Caco-2 (cell line): Measurements from ENCODE around the gene FRMPD1. TPM values are rescaled to one million over a fixed set of nuclear protein-coding genes. Genes with fewer than 3 reads are reported as not detected.

Experiments
- BruUV-seq: library from RNA; stranded (reverse); fragments of 400-500 nt; replicated peaks from 2 replicates; lab custom pipeline; 2021; lab: Mats Ljungman, UMichigan
- CTCF ChIA-PET: fragments of 300-600 bp; sonication (Branson Sonifier 250); formaldehyde crosslinking; loops from one replicate; lab custom pipeline; 2022; ENCODE audit warnings: antibody characterized with exemption; lab: Charles Lee
- POLR2A ChIA-PET: fragments of 300-600 bp; sonication (Branson Sonifier 250); formaldehyde crosslinking; loops from one replicate; lab custom pipeline; 2022; ENCODE audit warnings: antibody characterized with exemption; lab: Charles Lee
- DNase-seq, 2 experiments: peaks; one replicate each; pipeline versions ENCODE4 v3.0.0 to v3.0.0-alpha.2; 2020 to 2022
- H3K27me3 ChIP-seq: replicated peaks from 2 replicates; pipeline ENCODE4 v1.6.0; 2011; ENCODE audit warnings: low read length; ENCODE audit not compliant: control insufficient read depth, insufficient read depth
- H3K36me3 ChIP-seq: 2 replicates; pipeline ENCODE4 v1.5.1; 2011; ENCODE audit warnings: low read length; ENCODE audit not compliant: control insufficient read depth, insufficient read depth
- H3K4me1 ChIP-seq: fragments of 250-450 bp; sonication (Bioruptor Pico); 2 replicates; pipeline ENCODE4 v1.5.1; 2020; ENCODE audit warnings: mild to moderate bottlenecking
- H3K4me3 ChIP-seq: 2 replicates; pipeline ENCODE4 v1.5.1; 2011; ENCODE audit warnings: low read depth, mild to moderate bottlenecking, control low read depth, low read length
- H3K9me3 ChIP-seq: fragments of 250-450 bp; sonication (Bioruptor Pico); 2 replicates; pipeline ENCODE4 v1.5.1; 2020; ENCODE audit warnings: mild to moderate bottlenecking, moderate library complexity
- H3K27ac Mint-ChIP-seq: one replicate; pipeline ENCODE4 v1.8.0; 2022; ENCODE audit warnings: mixed read lengths; ENCODE audit not compliant: unreplicated experiment
- H3K27me3 Mint-ChIP-seq: one replicate; pipeline ENCODE4 v1.8.0; 2022; ENCODE audit warnings: mixed read lengths; ENCODE audit not compliant: insufficient read depth, unreplicated experiment
- H3K36me3 Mint-ChIP-seq: one replicate; pipeline ENCODE4 v1.8.0; 2022; ENCODE audit warnings: mild to moderate bottlenecking, mixed read lengths; ENCODE audit not compliant: insufficient read depth, unreplicated experiment
- H3K4me1 Mint-ChIP-seq: one replicate; pipeline ENCODE4 v1.8.0; 2022; ENCODE audit warnings: low read depth, mixed read lengths; ENCODE audit not compliant: unreplicated experiment
- H3K4me3 Mint-ChIP-seq: one replicate; pipeline ENCODE4 v1.8.0; 2022; ENCODE audit warnings: mild to moderate bottlenecking, moderate library complexity, mixed read lengths; ENCODE audit not compliant: unreplicated experiment
- H3K9me3 Mint-ChIP-seq: one replicate; pipeline ENCODE4 v1.8.0; 2022; ENCODE audit warnings: mixed read lengths; ENCODE audit not compliant: unreplicated experiment
- intact Hi-C: fragments of 100-400 bp; cut with micrococcal nuclease; formaldehyde crosslinking; loops from one replicate; pipeline ENCODE4 v1.10.0; 2022; ENCODE audit not compliant: unreplicated experiment
- total RNA-seq: library from RNA; stranded (reverse); gene quantifications from 2 replicates; pipeline ENCODE4 v1.2.3, GENCODE V29; 2022
- TF ChIP-seq, protein P1 (sequence below), 2 experiments: fragments of 200-600 bp in 1 of 2; IDR thresholded peaks; 1 replicate in 1 of 2; 2 replicates in 1 of 2; pipeline versions ENCODE4 v1.5.1 to v1.8.0; 2011 to 2022; ENCODE audit warnings: antibody characterized with exemption in 1 of 2, control low read depth in 1 of 2, inconsistent platforms in 1 of 2, low read depth in 1 of 2, low read length in 1 of 2, mild to moderate bottlenecking in 1 of 2, moderate library complexity in 1 of 2; ENCODE audit not compliant: insufficient read depth in 1 of 2, severe bottlenecking in 1 of 2, unreplicated experiment in 1 of 2

Gene FRMPD1
- total RNA-seq, 1 experiment from 2014 or later = not detected

DNA sequence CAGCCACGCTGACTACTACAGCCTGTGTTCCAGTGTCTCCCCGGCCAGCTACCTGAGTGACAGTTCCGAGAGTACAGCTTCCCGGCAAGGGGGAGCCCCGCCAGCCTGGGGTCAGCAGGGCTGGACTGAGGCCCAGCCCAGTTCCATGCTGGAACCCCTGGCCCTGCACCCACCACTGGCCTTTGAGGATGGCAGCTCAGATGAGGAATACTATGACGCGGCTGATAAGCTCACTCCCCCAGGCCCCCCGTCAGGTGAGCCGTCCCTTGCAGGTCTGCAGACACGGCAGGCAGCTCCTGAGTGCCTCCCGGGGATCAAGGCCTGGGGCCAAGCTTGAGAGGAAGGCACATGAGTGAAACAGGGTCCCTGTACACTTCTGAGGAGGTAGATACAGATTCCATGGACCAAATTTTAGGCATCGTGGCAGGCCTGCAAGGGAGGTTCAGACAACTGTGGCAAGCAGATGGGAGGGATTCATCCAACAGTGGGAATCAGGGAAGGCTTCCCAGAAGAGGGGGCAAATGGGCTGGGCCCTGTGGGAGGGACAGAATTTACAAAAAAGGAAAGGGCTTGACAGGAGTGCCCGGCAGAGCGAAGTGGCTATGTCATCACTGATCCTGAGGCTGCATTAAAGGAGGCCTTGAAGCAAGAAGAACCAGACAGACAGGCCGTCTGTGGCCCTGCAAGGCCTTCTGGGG, 90.0 kb downstream of the FRMPD1 start:
- Mint-ChIP-seq H3K27ac (no peak overlapping the region), H3K36me3 (peaks cover 6% of the 10 kb centered on the region), H3K27me3 (no peaks in the 10 kb centered on the region), H3K4me1 (no peaks in the 10 kb centered on the region), H3K9me3 (no peaks in the 10 kb centered on the region), H3K4me3 (no peak overlapping the region)
- ChIA-PET CTCF (no interaction called here), POLR2A (no interaction called here)
- Histone ChIP-seq H3K4me3 (no peak overlapping the region), H3K36me3 (no peaks in the 10 kb centered on the region), H3K4me1 (no peaks in the 10 kb centered on the region), H3K9me3 (no peaks in the 10 kb centered on the region), H3K27me3 (no peaks in the 10 kb centered on the region)
- BruUV-seq = no TSS peak
- DNase-seq = no peak
- intact Hi-C loops = loop anchor here (10.0 kb wide), 1 partner anchor 164 kb away; the partner anchor contains the start of gene SLC25A51
- TF ChIP-seq, protein P1, sequence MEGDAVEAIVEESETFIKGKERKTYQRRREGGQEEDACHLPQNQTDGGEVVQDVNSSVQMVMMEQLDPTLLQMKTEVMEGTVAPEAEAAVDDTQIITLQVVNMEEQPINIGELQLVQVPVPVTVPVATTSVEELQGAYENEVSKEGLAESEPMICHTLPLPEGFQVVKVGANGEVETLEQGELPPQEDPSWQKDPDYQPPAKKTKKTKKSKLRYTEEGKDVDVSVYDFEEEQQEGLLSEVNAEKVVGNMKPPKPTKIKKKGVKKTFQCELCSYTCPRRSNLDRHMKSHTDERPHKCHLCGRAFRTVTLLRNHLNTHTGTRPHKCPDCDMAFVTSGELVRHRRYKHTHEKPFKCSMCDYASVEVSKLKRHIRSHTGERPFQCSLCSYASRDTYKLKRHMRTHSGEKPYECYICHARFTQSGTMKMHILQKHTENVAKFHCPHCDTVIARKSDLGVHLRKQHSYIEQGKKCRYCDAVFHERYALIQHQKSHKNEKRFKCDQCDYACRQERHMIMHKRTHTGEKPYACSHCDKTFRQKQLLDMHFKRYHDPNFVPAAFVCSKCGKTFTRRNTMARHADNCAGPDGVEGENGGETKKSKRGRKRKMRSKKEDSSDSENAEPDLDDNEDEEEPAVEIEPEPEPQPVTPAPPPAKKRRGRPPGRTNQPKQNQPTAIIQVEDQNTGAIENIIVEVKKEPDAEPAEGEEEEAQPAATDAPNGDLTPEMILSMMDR (IDR thresholded peaks at IDR 0.05; ENCODE audit: insufficient read depth in 1 of 2, low read depth in 1 of 2, low read length in 1 of 2, severe bottlenecking in 1 of 2, unreplicated experiment in 1 of 2) = no peak

DNA sequence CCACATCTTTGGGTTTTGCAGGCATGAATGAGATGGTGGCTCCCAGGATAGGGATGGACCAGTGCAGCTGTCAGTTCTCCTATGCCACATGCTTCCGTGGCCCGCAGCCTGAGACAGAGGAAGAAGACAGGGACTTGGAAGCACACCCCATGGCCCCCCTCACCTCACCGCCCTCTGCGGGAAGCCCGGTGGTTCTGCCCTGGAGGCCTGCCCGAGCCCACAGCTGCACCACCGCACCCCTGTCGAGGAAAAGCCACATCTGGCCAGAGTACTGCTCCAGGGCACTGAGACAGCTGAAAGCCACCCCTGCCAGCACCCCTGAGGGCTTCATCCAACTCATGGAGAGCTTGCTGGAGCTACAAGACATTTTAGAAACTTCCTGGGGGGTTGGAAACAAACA, 95.2 kb downstream of the FRMPD1 start:
- ChIA-PET CTCF (no interaction called here), POLR2A (no interaction called here)
- Histone ChIP-seq H3K36me3 (no peaks in the 10 kb centered on the region), H3K9me3 (no peaks in the 10 kb centered on the region), H3K27me3 (no peaks in the 10 kb centered on the region), H3K4me1 (no peaks in the 10 kb centered on the region), H3K4me3 (no peak overlapping the region)
- Mint-ChIP-seq H3K4me3 (no peak overlapping the region), H3K27me3 (no peaks in the 10 kb centered on the region), H3K36me3 (peaks cover 7% of the 10 kb centered on the region), H3K27ac (no peak overlapping the region), H3K9me3 (no peaks in the 10 kb centered on the region), H3K4me1 (no peaks in the 10 kb centered on the region)
- no peak for DNase-seq
- BruUV-seq = no TSS peak
- intact Hi-C loops = loop anchor here (2.0 to 10.0 kb wide), 4 partner anchors 159 to 611 kb away; partner anchors contain the start of gene SLC25A51
- TF ChIP-seq, protein P1 (IDR thresholded peaks at IDR 0.05; ENCODE audit: insufficient read depth in 1 of 2, low read depth in 1 of 2, low read length in 1 of 2, severe bottlenecking in 1 of 2, unreplicated experiment in 1 of 2) = no peak

DNA sequence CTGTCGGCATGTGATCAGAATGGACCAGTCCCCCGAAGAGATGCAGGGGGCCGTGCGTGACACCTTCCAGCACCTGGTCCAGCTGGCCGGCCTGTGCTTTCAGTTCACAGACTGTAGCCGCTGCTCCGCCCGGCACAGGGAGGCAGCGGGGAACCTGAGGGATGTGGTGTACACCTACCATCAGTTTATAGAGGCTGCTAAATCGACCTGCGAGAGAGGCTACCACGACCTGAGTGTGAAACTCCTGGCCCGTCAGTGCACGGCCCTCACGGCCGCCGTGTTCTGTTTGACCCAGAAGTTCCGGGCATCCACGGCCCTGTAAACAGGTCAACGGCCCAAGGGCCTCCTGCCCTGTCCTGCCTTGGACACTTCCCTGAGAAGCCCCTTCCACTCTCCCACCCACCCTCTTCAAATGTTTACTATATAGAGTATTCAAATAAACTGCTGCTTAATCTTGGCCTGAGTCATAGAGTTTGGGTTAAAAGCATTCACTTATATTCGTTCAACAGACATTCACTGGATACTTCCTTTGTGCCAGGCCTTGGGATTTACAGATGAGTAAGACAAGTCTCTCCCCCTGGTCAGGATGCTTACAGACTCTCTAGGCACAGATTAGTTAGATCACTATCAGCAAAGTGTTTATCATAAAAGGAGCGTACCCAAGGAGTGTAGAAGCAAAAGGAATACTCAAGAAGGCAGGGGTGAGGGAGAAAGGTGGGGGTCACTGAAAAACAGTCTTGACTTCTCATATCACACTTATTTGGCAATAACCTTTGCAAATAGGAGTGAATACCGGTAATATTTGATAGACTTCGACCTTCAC, 95.9 kb downstream of the FRMPD1 start:
- intact Hi-C loops = loop anchor here (1.0 to 10.0 kb wide), 5 partner anchors 158 to 611 kb away; partner anchors contain the start of genes POLR1E and SLC25A51
- Histone ChIP-seq H3K9me3 (no peaks in the 10 kb centered on the region), H3K36me3 (no peaks in the 10 kb centered on the region), H3K4me3 (no peak overlapping the region), H3K4me1 (no peaks in the 10 kb centered on the region), H3K27me3 (no peaks in the 10 kb centered on the region)
- Mint-ChIP-seq H3K36me3 (peaks cover 10% of the 10 kb centered on the region), H3K9me3 (no peaks in the 10 kb centered on the region), H3K4me3 (no peak overlapping the region), H3K27me3 (no peaks in the 10 kb centered on the region), H3K27ac (no peak overlapping the region), H3K4me1 (no peaks in the 10 kb centered on the region)
- ChIA-PET POLR2A (no interaction called here), CTCF (no interaction called here)
- TF ChIP-seq, protein P1 (IDR thresholded peaks at IDR 0.05; ENCODE audit: insufficient read depth in 1 of 2, low read depth in 1 of 2, low read length in 1 of 2, severe bottlenecking in 1 of 2, unreplicated experiment in 1 of 2) = no peak
- no TSS peak for BruUV-seq
- no peak for DNase-seq
